DMS79 (cell line): Measurements from ENCODE around the gene MED20.
A peak's percentile ranks its signal among the peaks of the same experiment; 100 is the strongest.

Experiments used
- DNase-seq: peaks from one replicate; lab custom pipeline; 2025; lab: John Stamatoyannopoulos, UW

The MED20 gene

GRCh38 chr6:41901882-41902519 lies 18.9 kb downstream of the MED20 start:
- no peak for DNase-seq

GRCh38 chr6:41900861-41901260 lies 20.1 kb downstream of the MED20 start:
- no peak for DNase-seq

GRCh38 chr6:41896281-41896680 lies 24.7 kb downstream of the MED20 start:
- DNase-seq = no peak

- peak; percentile 93 for DNase-seq
Measured at GRCh38 chr6:41895300-41896233, 25.4 kb downstream of the MED20 start, which contains the start of gene USP49. TSS of gene USP49 (minus strand) at chr6:41895375. CDS start at chr6:41806983, 88,392 bp downstream.

- DNase-seq = no peak
Measured at GRCh38 chr6:41894366-41895299, 26.3 kb downstream of the MED20 start.

GRCh38 chr6:41892921-41893564 lies 27.9 kb downstream of the MED20 start:
- DNase-seq = no peak

GRCh38 chr6:41887331-41887751 lies 33.6 kb downstream of the MED20 start:
- no peak for DNase-seq

GRCh38 chr6:41885930-41886329 lies 35.0 kb downstream of the MED20 start:
- DNase-seq = no peak

GRCh38 chr6:41884957-41885356 lies 36.0 kb downstream of the MED20 start:
- no peak for DNase-seq

- DNase-seq = no peak
Measured at GRCh38 chr6:41881506-41881905, 39.4 kb downstream of the MED20 start.

GRCh38 chr6:41878961-41879405 lies 42.0 kb downstream of the MED20 start:
- DNase-seq = no peak

GRCh38 chr6:41878246-41878645 lies 42.7 kb downstream of the MED20 start:
- DNase-seq = no peak

GRCh38 chr6:41877051-41877680 lies 43.8 kb downstream of the MED20 start:
- DNase-seq = no peak

- no peak for DNase-seq
Measured at GRCh38 chr6:41874741-41875140, 46.2 kb downstream of the MED20 start.

- DNase-seq = no peak
Measured at GRCh38 chr6:41872147-41872546, 48.8 kb downstream of the MED20 start.

- no peak for DNase-seq
Measured at GRCh38 chr6:41871691-41872090, 49.2 kb downstream of the MED20 start.

GRCh38 chr6:41859356-41859755 lies 61.6 kb downstream of the MED20 start:
- DNase-seq = no peak

GRCh38 chr6:41858703-41859102 lies 62.2 kb downstream of the MED20 start:
- no peak for DNase-seq
